GM12878 (cell line): Measurements from ENCODE around the gene CHN2.

Experiments used
- ESRRA ChIP-seq: IDR thresholded peaks from 2 replicates; pipeline ENCODE4 v1.6.1; 2012; ENCODE audit warnings: mild to moderate bottlenecking, low read length, improper control_type of control experiment
- TARDBP ChIP-seq: IDR thresholded peaks from 2 replicates; pipeline ENCODE4 v1.6.1; 2016; ENCODE audit warnings: borderline replicate concordance

DNA sequence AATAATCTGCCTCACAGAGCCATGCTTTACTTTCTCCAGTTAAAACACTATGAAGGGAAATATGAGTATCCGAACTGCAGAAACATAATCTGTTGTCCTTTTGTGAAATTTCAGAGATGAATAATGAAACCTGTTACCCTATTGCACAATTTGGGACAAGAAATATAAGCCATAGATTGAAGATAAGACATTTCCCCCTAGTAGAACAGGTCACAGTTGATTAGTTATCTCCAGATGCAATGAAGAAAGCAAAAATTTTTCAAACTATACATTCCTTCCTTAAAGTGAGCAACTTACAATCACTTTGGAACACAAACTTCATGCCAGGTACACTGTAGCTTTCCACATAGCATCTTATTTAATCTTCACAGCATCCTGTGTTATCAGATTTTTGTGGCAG is 2.3 kb upstream of the CHN2 start:
- no peak for TF ChIP-seq ESRRA
- TF ChIP-seq TARDBP = no peak
